Measurements from ENCODE around the gene HPN.

DNA sequence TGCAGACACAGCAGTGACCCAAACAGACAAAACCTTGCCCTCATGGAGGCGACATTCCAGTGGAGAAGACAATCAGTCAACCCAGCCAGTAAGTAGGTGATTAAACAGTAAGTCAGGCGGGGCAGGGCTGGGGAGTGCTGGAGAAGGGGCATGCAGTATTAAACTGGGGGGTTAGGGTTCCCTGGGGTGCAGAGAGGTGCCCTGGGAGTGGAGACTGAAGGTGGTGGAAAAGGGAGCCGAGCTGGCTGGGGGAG, 42.9 kb downstream of the HPN start:
- TF ChIP-seq, protein P1, sequence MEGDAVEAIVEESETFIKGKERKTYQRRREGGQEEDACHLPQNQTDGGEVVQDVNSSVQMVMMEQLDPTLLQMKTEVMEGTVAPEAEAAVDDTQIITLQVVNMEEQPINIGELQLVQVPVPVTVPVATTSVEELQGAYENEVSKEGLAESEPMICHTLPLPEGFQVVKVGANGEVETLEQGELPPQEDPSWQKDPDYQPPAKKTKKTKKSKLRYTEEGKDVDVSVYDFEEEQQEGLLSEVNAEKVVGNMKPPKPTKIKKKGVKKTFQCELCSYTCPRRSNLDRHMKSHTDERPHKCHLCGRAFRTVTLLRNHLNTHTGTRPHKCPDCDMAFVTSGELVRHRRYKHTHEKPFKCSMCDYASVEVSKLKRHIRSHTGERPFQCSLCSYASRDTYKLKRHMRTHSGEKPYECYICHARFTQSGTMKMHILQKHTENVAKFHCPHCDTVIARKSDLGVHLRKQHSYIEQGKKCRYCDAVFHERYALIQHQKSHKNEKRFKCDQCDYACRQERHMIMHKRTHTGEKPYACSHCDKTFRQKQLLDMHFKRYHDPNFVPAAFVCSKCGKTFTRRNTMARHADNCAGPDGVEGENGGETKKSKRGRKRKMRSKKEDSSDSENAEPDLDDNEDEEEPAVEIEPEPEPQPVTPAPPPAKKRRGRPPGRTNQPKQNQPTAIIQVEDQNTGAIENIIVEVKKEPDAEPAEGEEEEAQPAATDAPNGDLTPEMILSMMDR (IDR thresholded peaks at IDR 0.05): no peak
- TF ChIP-seq EZH2 (IDR thresholded peaks at IDR 0.05): no peak

All from neural progenitor cell (in vitro differentiated cells).